HG02571 (cell line): ENCODE results near the gene TRAPPC2B.
A peak's percentile ranks its signal among the peaks of the same experiment; 100 is the strongest.

Experiments
- ATAC-seq: cut with Tn5 transposase; IDR thresholded peaks from one replicate; pipeline ENCODE4 v1.9.1; 2021; ENCODE audit warnings: mild to moderate bottlenecking, moderate library complexity; ENCODE audit not compliant: unreplicated experiment

Gene TRAPPC2B

DNA sequence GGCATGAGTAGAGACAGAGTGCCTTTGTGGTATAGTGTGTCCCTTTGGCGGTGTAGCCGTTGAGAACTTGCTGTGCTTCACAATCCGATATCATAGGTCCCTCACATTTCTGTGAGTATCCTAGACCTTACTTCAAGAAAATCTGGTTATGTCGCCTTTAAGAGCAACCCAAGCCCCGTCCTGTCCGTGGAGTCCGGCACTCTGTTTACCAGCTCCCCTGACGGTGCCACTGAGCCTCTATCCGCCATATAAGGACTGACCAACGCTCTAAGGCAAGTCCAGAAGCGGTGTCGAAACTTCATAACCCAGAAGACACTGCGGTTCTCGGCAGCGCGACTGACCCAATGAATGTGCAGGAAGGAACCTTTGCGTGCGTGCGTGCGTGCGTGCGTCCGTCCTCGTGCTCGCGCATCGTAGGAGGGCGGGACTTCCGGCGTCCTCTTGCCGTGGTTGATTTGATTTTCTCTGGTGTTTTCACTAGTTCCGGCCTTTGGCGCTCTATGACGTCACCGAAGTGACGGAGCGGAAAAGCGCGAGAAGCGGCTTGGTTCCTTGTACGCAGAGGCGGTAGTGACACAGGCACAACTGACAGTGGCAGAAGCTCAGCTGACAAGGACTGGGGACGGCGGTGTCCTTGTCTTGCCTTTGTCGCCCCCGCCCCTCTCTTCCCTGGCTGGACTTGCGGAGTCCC, at the start of gene TRAPPC2B, which contains the start of gene ZNF547:
Gene TRAPPC2B (plus strand): TSS at position 555 of the 691 bp plus-strand sequence. CDS start 1,283 bp downstream, outside the sequence.
Gene ZNF547 (plus strand): TSS at position 555 of the 691 bp plus-strand sequence. CDS start 5,005 bp downstream, outside the sequence.
- peak; percentile 96 for ATAC-seq

DNA sequence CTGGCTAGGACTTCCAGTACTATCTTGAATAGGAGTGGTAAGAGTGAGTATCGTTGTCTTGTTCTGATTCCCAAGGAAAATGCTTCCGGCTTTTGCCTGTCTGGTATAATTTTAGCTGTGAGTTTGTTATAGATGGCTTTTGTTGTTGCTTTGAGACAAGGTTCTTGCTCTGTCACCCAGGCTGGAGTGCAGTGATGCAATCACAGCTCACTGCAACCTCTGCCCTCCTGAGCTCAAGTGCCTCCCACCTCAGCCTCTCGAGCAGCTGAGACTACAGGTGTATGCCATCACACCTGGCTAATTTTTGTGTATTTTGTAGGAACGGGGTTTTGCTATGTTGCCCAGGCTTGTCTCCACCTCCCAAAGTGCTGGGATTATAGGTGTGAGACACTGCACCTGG, 49.2 kb upstream of the TRAPPC2B start:
- ATAC-seq, result no peak

DNA sequence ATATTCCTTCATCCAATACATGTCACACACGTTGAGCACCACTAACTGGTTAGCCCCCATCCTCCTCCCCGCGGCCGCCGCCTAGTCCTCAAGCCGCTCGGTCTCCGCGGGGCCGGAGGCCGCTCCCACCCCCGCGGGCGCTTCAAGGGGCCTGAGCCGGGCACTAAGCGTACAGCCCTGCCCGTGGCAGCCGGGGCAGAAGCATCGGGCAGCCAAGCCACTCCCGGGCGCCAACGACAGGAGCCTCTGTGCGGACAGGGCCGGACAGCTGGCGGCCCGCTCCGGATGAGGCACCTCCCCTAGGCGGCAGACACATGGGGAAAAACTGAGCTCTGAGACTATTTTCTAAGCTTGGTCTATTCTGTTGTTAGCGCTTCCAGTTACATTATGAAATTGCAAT, 45.8 kb upstream of the TRAPPC2B start:
- ATAC-seq, result no peak

DNA sequence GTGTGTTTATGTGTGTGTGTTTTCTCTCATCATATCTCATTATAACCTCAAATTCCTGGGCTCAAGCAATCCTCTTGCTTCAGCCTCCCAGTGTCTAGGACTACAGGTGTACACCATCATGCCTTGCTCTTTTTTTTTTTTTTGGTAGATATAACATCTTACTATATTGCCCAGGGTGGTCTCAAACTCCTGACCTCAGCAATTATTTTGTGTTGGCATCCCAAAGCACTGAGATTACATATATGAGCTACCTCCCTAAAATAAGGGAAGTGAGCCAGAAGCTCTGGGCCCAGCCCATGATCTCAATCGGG, 43.5 kb upstream of the TRAPPC2B start:
- no peak for ATAC-seq

DNA sequence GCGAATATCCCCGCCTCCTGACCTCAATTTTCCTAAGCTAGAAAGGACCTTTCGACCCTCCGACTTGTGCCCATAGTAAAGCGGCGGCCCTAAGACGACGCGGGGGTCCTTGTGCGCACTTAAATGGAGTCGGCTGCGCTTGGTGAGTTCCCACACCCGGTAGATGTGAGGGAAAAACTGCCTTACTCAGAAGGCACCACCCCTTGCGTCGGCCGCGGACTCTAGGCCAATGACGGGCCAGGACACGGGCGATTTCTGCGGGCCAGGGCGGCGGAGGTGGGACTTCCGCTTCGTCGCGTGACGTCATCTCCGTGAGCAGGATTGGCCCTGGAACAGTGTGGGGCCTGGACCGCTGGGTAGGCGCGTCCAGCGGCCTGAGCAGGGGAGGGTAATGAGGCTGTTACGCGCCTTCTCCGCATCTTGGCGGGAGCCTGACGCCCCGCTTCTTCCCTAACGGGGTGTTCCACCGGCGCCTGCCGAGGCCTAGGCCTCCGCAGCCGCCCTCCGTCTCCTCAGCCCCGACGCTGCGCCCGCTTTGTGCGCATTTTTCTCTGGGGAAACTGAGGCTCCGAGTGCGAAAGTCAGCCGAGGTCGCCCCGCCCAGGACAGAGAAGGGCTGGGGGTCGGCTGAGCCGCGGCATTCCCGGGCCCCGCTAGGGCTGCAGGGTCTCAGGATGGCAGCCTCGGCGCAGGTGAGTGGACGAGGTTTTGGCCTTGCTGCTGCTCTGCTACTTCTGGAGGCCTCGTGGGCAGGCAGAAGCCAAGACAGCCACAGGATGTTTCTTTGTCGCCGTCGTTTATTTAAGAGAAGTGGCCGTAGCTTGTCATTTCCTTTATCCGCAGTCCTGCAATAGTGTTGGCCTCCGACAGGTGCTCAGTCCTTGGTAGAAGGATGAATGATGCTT, 42.9 kb upstream of the TRAPPC2B start, which contains the start of gene ZNF543:
Gene ZNF543 (plus strand): TSS at position 293 of the 905 bp plus-strand sequence. CDS start 382 bp downstream, at position 675.
- ATAC-seq, result peak; percentile 95

DNA sequence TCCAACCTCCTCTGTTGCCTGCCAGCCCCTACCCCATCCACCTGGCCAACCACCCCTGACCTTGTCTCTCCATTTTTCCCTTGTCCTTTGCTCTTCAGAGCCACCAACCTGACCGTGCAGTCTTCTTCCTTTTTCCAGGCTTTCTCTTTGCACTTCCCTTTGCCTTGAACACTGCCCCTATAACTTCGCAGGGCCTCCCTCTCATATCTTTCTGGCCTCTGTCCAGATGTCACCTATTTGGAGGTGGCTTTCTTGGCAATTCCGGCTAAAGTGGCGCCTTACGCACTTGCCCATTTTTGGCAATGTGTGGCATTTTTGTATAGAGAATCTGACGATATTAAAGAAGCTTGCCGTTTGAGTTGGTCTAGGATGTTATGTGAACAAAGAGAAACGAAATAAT, 42.2 kb upstream of the TRAPPC2B start:
- peak; percentile 2 for ATAC-seq

GRCh38 chr19:57321751-57322150, 41.6 kb upstream of the TRAPPC2B start:
- no peak for ATAC-seq

DNA sequence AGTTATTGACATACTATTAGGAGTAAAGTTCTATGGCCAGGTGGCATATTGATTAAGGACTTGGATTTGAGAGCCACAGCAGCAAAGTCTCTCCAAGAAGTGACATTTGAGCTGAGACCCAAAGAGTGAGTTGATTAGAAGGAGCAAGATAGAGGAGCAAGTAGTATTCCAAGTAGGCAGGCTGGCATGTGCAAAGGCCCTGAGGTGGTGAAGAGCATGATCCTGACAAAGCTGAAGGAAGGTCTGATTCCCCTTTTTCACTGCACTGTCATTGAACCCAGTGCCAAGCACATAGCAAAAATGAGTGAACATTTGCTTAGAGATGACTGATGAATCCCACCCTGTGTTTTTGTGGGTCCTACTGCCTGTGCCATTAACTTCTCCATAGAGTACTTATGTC, 38.4 kb upstream of the TRAPPC2B start:
- no peak for ATAC-seq

GRCh38 chr19:57327993-57328392, 35.4 kb upstream of the TRAPPC2B start:
- no peak for ATAC-seq

DNA sequence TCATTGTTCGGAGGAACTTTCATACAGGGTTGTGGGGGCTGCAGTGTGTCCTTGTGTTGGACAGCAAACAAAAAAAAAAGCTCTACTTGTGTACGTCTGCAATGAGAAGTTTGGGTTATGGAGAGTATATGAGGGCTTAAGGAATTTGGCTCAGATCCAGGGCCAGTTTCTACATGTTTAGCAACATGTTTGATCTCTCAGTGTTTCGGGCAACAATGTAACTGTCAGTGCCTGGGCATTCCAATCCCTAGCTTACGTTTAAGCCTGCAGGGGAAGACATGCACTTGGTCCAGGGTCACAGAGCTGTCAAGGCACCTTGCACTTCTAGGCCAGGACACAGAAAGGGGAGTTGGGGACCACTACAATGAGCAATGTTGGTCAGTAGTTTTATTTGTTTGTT, 29.2 kb upstream of the TRAPPC2B start:
- no peak for ATAC-seq

DNA sequence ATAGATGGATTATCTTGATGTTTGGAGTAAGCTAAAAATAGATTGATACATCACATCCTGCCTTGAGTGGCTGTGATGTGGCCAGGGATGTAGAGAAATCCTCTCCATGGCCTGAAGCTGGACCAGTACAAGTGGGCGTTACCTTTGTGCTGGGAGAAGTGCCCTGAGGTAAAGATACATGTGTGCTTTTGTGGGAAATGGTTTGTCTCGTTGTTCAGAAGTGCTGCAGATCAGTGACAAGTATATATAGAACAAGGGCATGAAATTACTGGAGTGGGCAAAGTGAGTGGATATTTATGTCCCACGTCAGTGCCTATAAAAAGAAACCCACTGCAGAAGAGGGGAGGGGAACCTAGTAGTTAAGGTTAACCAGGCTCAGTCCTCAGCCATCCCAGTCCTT, 24.5 kb upstream of the TRAPPC2B start:
- no peak for ATAC-seq

- no peak for ATAC-seq
Measured at GRCh38 chr19:57342582-57342981, 20.8 kb upstream of the TRAPPC2B start.

- ATAC-seq, result no peak
Measured at GRCh38 chr19:57348136-57348535, 15.2 kb upstream of the TRAPPC2B start.

DNA sequence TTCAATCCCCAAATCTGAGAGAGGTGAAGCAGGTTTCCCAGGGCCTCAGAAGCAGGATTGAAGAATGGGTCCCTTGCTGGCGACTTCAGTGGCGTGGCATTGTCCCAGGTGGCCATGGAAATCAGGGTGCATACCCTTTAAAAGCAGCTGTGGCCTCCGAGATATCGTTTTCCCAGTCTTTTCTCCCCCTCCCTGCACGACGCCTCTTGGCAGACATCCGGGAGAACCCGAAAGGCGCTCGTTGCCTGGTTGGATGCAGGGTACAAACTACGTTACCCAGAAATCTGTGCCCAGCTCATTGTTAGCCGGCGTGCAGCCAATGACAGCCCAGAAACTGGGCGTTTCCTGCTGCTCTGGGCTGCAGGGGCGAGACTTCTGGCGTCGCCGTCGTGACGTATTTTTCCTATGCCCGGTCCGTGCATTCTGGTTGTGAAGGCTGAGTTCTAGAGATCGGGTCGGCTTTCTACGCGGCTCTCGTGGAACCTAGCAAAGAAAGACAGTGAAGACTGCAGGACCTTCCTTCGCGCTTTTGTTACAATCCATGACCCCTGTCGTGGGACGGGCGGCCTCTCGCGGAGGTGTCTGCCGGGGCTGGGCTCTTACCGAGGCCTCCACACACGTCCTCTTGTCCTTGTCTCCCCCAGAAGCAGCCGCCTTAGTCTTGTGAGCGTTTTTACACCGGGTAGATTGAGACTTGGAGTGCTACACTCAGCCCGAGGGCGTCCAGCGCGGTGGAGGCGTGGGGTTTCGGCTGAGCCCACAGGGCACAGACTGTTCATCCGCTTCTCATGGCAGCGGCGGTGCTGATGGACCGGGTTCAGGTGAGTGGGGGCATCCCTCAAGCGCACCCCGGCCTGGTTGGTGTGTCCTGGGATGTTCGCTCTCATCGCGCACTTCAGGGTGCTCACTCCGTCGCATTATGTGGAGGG, 12.2 kb upstream of the TRAPPC2B start, which contains the start of gene ZNF304:
Gene ZNF304 (plus strand): TSS at position 395 of the 929 bp plus-strand sequence. CDS start 394 bp downstream, at position 789.
- peak; percentile 91 for ATAC-seq

DNA sequence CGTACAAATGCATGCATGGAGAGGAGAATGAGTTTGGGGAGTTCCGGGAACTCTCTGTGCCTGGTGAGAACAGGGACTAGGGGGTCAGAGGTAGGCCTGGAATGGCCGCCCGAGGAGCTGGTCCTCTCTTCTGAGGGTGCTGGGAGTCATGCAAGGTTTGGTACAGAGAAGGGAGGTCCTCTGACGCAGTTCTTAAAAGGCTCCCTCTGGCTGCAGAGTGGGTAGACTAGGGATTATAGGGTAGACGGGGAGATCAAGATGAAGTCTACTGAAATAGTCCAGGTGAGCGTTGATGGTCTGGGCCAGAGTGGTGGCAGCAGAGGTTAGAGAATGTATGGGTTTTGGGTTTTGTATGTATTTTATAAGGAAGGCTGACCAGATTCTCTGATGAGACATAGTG, 11.5 kb upstream of the TRAPPC2B start:
- ATAC-seq, result no peak

- no peak for ATAC-seq
Measured at GRCh38 chr19:57355916-57356315, 7.4 kb upstream of the TRAPPC2B start.

DNA sequence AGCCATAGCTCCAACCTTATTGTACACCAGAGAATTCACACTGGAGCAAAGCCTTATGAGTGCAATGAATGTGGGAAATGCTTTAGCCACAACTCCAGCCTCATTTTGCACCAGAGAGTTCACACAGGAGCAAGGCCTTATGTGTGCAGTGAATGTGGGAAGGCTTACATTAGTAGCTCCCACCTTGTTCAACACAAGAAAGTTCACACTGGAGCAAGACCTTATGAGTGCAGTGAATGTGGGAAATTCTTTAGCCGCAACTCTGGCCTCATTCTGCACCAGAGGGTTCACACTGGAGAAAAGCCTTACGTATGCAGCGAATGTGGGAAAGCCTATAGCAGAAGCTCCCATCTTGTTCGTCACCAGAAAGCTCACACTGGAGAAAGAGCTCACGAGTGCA, 5.9 kb upstream of the TRAPPC2B start:
- no peak for ATAC-seq

DNA sequence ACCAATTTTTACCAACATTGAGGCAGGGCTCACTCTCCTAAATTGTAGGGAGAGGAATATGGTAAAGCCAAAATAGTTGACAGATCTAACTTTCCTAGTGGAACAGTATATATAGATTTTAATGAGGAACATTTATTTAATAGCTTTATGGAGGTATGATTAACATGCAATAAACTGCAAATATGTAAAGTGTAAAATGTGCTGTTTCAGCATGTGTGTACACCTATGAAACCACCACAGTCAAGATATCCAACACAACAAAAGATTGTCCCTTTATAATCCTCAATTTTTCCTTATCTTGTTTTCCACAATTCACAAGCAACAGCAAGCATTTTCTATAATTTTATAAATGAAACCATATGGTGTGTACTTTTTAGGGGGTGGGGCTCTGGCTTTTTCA, 4.1 kb upstream of the TRAPPC2B start:
- ATAC-seq, result no peak

DNA sequence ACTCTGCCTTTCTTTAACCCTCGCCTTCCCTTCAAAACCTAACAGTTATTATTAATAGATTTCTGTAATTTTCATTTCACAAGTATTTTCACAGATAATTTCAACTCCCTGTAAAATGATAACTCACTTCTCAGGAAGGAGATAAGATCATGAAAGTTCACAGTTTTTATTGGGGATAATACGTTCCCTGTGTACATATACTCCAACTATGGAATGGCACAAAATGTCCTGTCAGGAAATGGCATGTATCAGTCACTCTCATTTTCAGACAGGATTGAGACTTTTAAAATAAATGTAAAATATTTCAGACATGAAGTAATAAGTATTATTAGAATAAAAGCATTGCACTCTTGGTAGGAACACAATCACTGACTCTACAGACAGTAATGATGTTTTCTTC, 932 bp upstream of the TRAPPC2B start:
- no peak for ATAC-seq

DNA sequence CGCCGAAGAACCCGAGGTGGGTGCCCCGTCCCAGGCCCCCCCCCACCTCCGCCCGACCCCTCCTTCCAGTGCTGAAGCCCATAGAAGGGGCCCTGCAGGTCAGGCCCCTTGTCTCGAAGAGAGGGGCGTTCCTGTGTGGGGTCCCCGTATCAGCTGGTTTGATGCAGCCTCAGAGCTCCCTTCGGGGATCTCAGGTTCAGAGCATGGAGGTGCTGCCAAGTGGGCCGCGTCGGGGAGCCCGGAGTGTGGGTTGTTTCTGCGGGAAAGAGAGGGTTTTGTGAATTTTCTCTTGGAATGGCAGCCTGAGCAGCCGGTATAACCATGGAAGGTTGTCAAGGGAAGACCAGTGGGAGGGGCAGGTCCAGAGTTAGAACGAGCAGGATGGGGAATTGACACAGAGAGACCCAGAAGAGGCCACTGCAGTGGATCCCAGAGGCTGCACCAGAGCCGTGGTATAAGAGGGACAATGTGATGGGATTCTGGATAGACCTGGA, 384 bp downstream of the TRAPPC2B start:
- ATAC-seq, result peak; percentile 2

DNA sequence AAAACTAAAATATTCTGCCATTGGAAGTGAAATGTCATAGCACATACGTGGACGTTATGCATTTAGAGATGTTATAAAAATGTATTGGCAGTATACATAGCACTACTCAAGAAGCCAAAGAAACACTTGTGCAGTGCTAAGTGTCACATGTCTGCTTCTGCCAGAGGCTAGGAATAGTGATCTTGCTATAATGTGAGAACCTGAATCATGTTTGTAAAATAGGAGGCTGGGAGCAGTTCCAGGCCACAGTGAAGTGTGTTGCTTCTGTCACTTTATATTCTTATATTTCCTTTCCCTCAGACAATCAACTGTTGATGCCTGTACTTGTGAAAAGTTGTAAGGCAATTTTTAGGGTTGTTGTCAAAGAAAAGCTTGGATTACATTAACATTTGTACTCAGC, 3.4 kb downstream of the TRAPPC2B start:
- no peak for ATAC-seq
